GM18870 (cell line): Measurements from ENCODE around the gene ACTG2.
"Not testable (repeated sequence)": the region's sequence is repeated elsewhere in the genome, so short reads cannot be mapped to it uniquely, and the experiment has no call there.

Experiments used
- ATAC-seq: cut with Tn5 transposase; IDR thresholded peaks from one replicate; pipeline ENCODE4 v1.9.1; 2021; ENCODE audit warnings: moderate library complexity; ENCODE audit not compliant: unreplicated experiment

Gene ACTG2

GRCh38 chr2:73931531-73932500 lies 39.0 kb downstream of the ACTG2 start:
- no peak for ATAC-seq

DNA sequence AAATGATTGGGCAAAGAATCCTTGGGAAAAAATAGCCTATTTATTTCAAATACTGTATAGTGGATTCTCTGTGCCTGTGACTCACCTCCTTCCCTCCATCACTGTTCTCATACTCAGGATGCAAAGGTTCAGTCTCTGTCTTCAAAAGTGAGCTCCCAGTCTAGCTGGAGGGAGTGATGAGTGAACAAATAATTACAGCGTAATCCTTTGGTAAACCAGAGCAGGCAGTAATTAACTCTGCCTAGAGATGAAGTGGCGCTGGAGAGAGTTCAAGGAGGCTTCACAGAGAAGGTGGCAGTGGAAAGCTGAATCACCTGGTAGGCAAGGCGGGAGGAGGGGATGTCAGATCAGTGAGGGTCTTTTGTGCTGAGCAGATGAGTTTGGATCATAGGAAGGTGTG lies 40.4 kb downstream of the ACTG2 start:
- ATAC-seq, result no peak

DNA sequence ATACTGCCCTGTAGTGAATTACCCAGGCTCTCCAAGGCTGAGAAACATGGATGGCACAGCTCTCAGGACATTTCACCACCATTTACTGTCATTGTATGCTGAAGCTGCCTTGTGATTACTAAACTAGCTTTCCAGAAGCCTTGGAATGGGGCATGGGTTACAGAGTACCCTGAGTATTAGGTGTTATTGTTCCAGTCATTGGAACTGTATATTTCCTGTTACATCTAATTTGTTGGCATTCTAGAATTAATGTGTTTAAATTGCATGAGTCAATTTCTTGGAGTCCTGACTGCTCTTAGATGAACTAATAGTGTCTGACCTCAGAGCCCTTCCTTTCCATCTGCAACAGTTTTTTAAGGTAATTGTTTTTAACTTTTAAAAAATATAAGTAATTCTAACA lies 42.8 kb downstream of the ACTG2 start:
- ATAC-seq, result no peak

DNA sequence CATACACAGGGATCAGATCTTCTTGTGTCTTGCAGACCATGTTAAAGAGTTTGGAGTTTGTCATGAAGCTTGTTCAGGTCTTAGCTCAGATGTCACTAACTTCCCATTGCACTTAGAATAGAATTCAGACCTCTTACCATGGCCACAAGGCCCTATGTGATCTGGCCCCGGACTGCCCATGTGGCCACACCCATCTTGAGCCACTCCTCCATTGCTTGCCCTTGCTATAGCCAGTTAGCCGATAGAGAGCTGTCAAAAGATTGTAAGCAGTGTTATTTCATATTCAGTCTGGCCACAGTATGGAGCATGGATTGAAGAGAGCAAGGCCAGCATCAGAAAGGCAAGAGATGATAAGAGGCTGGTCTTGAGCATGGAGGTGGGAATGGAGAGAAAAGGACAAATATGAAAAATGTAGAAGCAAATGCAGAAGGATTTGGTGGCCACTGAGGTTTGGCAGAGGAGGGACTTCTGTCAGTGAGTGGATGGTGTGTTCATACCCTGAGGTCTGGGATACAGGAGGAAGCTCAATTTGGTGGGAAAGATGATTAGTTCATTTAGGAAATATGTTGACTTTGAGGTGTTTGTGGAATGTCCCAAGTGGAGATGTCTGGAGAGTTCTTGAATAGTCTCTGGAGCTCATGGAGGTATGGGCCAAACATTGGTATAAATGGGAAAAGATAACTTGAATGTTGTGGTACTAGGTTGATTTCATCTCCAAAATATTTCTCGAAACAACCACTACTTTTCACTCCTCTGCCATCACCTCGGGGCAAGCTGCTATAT lies 44.5 kb downstream of the ACTG2 start:
- ATAC-seq, result no peak

GRCh38 chr2:73937899-73938298 lies 45.1 kb downstream of the ACTG2 start:
- ATAC-seq, result no peak

- ATAC-seq, result no peak
Measured at GRCh38 chr2:73938718-73939352, 46.0 kb downstream of the ACTG2 start.

DNA sequence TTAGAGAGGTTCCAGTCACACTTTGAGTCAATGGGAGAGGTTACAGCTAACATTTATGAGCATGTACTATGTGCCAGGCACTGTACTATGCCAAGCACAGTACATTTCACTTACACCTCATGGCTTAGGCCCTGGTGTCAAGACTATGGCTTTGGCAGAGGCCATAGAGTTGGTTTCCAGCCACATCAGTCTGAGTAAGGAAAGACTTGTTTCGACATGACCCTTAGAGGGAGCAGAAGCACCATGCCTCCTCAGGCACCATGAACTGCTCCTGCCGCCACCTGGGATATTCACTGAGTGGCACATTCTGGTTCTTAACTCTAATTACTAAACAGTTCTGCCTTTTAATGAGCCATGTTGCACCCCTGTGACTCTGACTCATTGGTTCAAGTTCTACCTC lies 46.6 kb downstream of the ACTG2 start:
- no peak for ATAC-seq

DNA sequence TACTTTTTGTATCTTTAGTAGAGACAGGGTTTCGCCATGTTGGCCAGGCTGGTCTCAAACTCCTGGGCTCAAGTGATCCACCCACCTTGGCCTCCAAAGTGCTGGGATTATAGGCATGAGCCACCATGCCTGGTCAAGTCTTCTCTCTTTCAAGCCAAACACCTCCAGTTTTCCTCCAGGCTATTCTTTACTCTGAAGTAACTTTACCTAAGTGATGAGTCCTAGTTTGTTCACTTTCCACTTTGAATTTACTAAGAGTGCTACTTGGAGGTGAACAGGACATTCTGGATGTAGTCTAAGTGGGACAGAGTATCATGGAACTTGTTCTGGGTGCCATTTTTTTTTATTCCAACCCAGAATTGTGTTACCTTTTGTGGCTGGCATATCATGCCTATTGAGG lies 47.3 kb downstream of the ACTG2 start:
- not testable (repeated sequence) for ATAC-seq

GRCh38 chr2:73942664-73943063 lies 49.9 kb downstream of the ACTG2 start:
- no peak for ATAC-seq

DNA sequence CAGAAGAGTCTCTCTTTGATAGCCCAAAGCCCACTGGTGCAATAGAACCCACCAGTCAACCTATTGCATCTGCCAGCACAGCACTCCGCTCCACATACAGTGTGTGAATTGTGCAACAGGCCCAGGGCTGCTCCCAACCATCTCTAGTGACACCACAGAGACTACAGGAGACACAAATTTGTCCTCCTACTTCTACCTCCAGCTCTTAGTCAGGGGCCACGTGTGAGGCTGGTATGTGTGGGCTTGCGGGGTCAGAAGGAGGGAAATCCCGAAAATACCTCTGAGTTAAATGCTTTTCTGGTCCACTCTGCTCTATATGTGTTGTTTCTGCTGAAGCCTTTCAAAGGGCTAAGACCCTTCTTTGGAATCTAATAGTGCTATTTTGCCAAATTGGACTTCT lies 51.9 kb downstream of the ACTG2 start:
- ATAC-seq, result no peak

DNA sequence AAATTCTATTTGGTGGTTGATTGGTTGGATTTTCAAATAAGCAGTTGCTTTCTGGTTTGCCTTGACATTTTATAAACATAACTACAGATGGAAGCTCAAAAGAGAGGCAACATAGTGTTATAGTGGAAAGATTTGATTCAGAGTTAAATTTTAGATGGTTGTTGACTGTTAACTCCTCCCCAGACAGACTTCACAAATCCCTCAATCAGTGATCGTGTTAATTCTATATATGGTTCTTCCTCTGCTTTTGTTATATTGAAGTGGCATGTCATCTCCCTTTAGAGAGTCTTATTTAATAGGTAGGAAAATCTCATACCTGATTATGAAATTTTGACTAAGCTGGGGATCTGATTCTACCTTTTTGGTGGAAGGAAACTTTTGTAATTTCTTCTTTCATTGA lies 53.4 kb downstream of the ACTG2 start:
- no peak for ATAC-seq

DNA sequence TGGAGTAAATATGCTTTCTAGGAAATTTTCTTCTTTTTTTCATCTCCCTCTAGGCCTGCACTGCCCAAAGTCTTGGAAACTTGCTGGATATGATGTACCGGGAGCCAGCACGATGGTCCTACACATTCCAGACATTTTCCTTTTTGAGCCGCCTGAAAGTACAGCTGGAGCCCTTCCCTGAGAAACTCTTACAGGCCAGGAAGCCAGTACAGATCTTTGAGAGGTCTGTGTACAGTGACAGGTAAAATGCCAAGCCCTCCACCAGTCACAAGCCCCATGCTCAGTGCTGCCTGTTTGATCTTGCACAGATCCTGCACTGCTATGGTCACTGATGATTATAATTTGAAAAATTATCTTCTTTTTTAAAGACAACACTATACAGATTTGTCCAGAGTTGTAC lies 53.9 kb downstream of the ACTG2 start:
- ATAC-seq, result no peak

GRCh38 chr2:73947412-73948018 lies 54.7 kb downstream of the ACTG2 start:
- ATAC-seq, result no peak

- ATAC-seq, result no peak
Measured at GRCh38 chr2:73949802-73950201, 57.0 kb downstream of the ACTG2 start.

GRCh38 chr2:73952499-73953446 lies 60.0 kb downstream of the ACTG2 start:
- ATAC-seq, result no peak

GRCh38 chr2:73956218-73956865 lies 63.5 kb downstream of the ACTG2 start:
- ATAC-seq, result no peak

DNA sequence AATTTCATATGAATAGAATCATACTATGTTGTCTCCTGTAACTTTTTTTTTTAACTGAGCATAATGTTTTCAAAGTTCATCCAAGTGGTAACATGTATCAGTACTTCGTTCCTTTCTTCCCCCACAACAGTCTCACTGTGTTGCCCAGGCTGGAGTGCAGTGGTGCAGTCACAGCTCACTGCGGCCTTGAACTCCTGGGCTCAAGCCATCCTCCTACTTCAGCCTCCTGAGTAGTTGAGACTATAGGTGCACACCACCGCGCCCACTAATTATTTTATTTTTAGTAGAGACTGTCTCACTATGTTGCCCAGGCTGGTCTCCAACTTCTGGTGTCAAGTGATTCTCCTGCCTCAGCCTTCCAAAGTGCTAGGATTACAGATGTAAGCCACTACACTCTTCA lies 68.5 kb downstream of the ACTG2 start:
- ATAC-seq, result no peak

DNA sequence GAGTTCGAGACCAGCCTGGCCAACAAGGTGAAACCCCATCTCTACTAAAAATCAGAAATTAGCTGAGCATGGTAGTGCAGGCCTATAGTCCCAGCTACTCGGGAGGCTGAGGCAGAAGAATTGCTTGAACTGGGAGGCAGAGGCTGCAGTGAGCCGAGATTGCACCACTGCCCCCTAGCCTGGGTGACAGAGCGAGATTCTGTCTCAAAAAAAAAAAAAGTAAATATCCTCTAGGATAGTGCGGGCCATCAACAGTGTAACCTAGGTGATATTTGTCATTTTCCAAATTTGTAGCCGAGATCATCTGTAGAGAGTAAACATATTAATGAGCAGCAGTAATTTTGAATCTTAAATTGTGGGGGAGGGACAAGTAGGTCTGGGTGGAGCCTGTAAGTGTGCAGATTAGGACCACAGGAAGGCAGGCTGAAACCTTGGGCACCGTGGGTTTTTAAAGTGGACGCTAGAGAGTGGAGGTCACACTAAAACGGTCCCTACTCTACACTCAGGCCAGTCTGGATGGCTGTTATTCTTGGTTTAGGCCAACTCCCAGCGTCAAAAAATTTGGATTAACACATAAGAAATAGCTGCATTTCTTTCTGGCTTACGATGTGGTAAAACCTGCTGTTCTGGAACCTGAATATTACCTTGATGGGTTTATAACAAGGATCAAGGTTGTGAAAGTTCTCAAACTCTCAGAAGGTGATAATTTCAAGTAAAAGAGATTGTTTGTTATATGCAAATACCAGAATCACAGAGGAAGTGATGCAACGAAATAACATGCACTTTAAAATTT lies 69.2 kb downstream of the ACTG2 start:
- no peak for ATAC-seq

GRCh38 chr2:73962798-73963197 lies 70.0 kb downstream of the ACTG2 start:
- no peak for ATAC-seq
